K562 (cell line): ENCODE measurements around the gene FBXO8.

Experiments
- EP300 ChIP-seq: IDR thresholded peaks from 2 replicates; pipeline ENCODE4 v1.6.1; 2012; ENCODE audit warnings: low read length, improper control_type of control experiment
- MAZ ChIP-seq, 2 experiments: fragments of 450-650 bp in 1 of 2; sonication (generic) in 1 of 2; formaldehyde crosslinking; IDR thresholded peaks in 1 of 2; conservative IDR thresholded peaks in 1 of 2; 2 replicates each; pipeline versions ENCODE4 v1.4.0 to v1.5.0; 2020; ENCODE audit warnings: mild to moderate bottlenecking in 1 of 2, missing genetic modification reagents in 1 of 2
- PURB ChIP-seq: sonication (generic); formaldehyde crosslinking; IDR thresholded peaks from 2 replicates; pipeline ENCODE4 v1.9.0; 2021; ENCODE audit warnings: low read depth, mild to moderate bottlenecking, missing genetic modification reagents
- RAD51 ChIP-seq: fragments of 450-650 bp; IDR thresholded peaks from 2 replicates; pipeline ENCODE4 v1.7.1; 2016; ENCODE audit warnings: low read depth, mild to moderate bottlenecking, borderline replicate concordance
- SREBF2 ChIP-seq: sonication (generic); formaldehyde crosslinking; IDR thresholded peaks from 2 replicates; pipeline ENCODE4 v1.4.0; 2020; ENCODE audit warnings: mild to moderate bottlenecking, missing genetic modification reagents
- TSC22D4 ChIP-seq: fragments of 450-650 bp; IDR thresholded peaks from 2 replicates; pipeline ENCODE4 v1.6.1; 2016; ENCODE audit warnings: missing genetic modification characterization, missing biosample characterization, control low read depth
- U2AF2 ChIP-seq: fragments of 200-400 bp; formaldehyde crosslinking; optimal IDR thresholded peaks from 2 replicates; pipeline ENCODE3; 2017; ENCODE audit warnings: low read depth, mild to moderate bottlenecking, low read length
- ZNF561 ChIP-seq: fragments of 450-650 bp; formaldehyde crosslinking; conservative IDR thresholded peaks from 2 replicates; pipeline ENCODE4 v1.4.0; 2020; ENCODE audit warnings: mild to moderate bottlenecking, moderate library complexity
- TF ChIP-seq, protein P1 (sequence below), 3 experiments: IDR thresholded peaks in 2 of 3; conservative IDR thresholded peaks in 1 of 3; 2 replicates each; pipeline ENCODE4 v1.5.1; 2011 to 2012; ENCODE audit warnings: low read length in 3 of 3, mild to moderate bottlenecking in 3 of 3, control low read depth in 2 of 3, improper control_type of control experiment in 1 of 3, inconsistent platforms in 1 of 3, low read depth in 1 of 3, mixed read lengths in 1 of 3, moderate library complexity in 1 of 3; ENCODE audit not compliant: insufficient read depth in 2 of 3
- TF ChIP-seq, protein P2 (sequence below): sonication (generic); formaldehyde crosslinking; IDR thresholded peaks from 2 replicates; pipeline ENCODE4 v1.9.0; 2022; ENCODE audit warnings: mild to moderate bottlenecking, missing genetic modification reagents
- TF ChIP-seq, protein P3 (sequence below): fragments of 250-450 bp; sonication (Bioruptor Pico); IDR thresholded peaks from 2 replicates; pipeline ENCODE4 v1.8.0; 2021; ENCODE audit warnings: borderline replicate concordance, mild to moderate bottlenecking, moderate library complexity; ENCODE audit not compliant: poor library complexity, severe bottlenecking

DNA sequence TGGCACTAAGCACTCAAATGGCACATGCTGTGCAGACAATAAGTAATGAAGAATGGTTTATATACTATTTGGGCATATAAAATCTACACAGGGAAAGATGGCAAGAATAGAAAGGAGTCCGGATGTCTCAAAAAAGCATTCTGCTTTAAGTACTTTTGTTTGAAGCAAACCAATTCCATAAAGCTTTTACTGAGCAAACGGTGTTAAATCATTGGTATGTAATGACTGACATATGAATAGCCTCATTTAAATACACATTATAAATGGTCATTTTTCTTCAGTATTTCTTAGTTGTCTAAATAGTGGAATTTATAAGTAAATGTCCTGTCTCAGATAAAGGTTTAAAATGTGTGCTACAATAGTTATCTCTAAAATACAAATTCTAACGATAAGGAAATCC is 6.0 kb downstream of the FBXO8 start:
- TF ChIP-seq ZNF561 (CRISPR knock-in tag) (no peak), RAD51 (no peak), TSC22D4 (no peak), U2AF2 (no peak), SREBF2 (CRISPR knock-in tag) (no peak), PURB (CRISPR knock-in tag) (no peak), EP300 (no peak), MAZ (CRISPR knock-in tag; conservative IDR thresholded peaks at IDR 0.05 in 1 of 2, IDR thresholded peaks at IDR 0.05 in 1 of 2) (no peak)
- TF ChIP-seq, protein P1, sequence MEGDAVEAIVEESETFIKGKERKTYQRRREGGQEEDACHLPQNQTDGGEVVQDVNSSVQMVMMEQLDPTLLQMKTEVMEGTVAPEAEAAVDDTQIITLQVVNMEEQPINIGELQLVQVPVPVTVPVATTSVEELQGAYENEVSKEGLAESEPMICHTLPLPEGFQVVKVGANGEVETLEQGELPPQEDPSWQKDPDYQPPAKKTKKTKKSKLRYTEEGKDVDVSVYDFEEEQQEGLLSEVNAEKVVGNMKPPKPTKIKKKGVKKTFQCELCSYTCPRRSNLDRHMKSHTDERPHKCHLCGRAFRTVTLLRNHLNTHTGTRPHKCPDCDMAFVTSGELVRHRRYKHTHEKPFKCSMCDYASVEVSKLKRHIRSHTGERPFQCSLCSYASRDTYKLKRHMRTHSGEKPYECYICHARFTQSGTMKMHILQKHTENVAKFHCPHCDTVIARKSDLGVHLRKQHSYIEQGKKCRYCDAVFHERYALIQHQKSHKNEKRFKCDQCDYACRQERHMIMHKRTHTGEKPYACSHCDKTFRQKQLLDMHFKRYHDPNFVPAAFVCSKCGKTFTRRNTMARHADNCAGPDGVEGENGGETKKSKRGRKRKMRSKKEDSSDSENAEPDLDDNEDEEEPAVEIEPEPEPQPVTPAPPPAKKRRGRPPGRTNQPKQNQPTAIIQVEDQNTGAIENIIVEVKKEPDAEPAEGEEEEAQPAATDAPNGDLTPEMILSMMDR (IDR thresholded peaks at IDR 0.05 in 2 of 3, conservative IDR thresholded peaks at IDR 0.05 in 1 of 3; ENCODE audit: insufficient read depth in 2 of 3, low read depth in 1 of 3, low read length in 3 of 3), result no peak
- TF ChIP-seq, protein P2, sequence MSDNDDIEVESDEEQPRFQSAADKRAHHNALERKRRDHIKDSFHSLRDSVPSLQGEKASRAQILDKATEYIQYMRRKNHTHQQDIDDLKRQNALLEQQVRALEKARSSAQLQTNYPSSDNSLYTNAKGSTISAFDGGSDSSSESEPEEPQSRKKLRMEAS (CRISPR knock-in tag), result no peak
- TF ChIP-seq, protein P3, sequence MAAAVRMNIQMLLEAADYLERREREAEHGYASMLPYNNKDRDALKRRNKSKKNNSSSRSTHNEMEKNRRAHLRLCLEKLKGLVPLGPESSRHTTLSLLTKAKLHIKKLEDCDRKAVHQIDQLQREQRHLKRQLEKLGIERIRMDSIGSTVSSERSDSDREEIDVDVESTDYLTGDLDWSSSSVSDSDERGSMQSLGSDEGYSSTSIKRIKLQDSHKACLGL, result no peak
